Muscle of leg (tissue), 11 donors: ENCODE measurements around the gene PGK1. TPM values are rescaled to one million over a fixed set of nuclear protein-coding genes. Genes with fewer than 3 reads are reported as not detected.
"Not testable (repeated sequence)": the region's sequence is repeated elsewhere in the genome, so short reads cannot be mapped to it uniquely, and the experiment has no call there.

Source experiments
- DNase-seq: peaks from one replicate; pipeline ENCODE4 v3.0.0; 2013
- H3K27ac ChIP-seq: one replicate; pipeline ENCODE4 v1.5.1; 2013; ENCODE audit warnings: mild to moderate bottlenecking, low read length, control low read depth
- H3K27me3 ChIP-seq: one replicate; pipeline ENCODE4 v1.6.1; 2013; ENCODE audit warnings: low read length; ENCODE audit not compliant: control insufficient read depth, insufficient read depth
- H3K36me3 ChIP-seq: one replicate; pipeline ENCODE4 v1.6.1; 2013; ENCODE audit warnings: low read length; ENCODE audit not compliant: control insufficient read depth, insufficient read depth
- H3K4me1 ChIP-seq: one replicate; pipeline ENCODE4 v1.6.1; 2013; ENCODE audit warnings: low read length; ENCODE audit not compliant: control insufficient read depth, insufficient read depth
- H3K4me3 ChIP-seq: one replicate; pipeline ENCODE4 v1.5.1; 2013; ENCODE audit warnings: low read length, control low read depth
- H3K9me3 ChIP-seq: replicated peaks from 2 replicates; pipeline ENCODE4 v1.6.1; 2013; ENCODE audit warnings: low read depth, low read length; ENCODE audit not compliant: control insufficient read depth
- WGBS: methylation state at CpG from one replicate; pipeline ENCODE4 v1.1.5; 2013; ENCODE audit warnings: missing lambda C conversion rate; ENCODE audit not compliant: insufficient coverage; 5-methylcytosine and 5-hydroxymethylcytosine counted together
- polyA plus RNA-seq, 8 donors: library from polyadenylated mRNA; unstranded; fragments of 120-200 nt; gene quantifications; one replicate each; pipeline versions ENCODE4 v1.2.1 to v1.2.3, GENCODE V29; 2013; ENCODE audit warnings: inconsistent platforms in 1 of 8, low replicate concordance in 1 of 8; ENCODE audit not compliant: insufficient read length in 8 of 8, insufficient read depth in 1 of 8
- total RNA-seq: library from RNA; stranded (reverse); fragments of 120-200 nt; gene quantifications from one replicate; pipeline ENCODE4 v1.2.4, GENCODE V29; 2013

Gene PGK1
- total and polyA plus RNA-seq, 9 donors = 192 to 300 (median 246) TPM

DNA sequence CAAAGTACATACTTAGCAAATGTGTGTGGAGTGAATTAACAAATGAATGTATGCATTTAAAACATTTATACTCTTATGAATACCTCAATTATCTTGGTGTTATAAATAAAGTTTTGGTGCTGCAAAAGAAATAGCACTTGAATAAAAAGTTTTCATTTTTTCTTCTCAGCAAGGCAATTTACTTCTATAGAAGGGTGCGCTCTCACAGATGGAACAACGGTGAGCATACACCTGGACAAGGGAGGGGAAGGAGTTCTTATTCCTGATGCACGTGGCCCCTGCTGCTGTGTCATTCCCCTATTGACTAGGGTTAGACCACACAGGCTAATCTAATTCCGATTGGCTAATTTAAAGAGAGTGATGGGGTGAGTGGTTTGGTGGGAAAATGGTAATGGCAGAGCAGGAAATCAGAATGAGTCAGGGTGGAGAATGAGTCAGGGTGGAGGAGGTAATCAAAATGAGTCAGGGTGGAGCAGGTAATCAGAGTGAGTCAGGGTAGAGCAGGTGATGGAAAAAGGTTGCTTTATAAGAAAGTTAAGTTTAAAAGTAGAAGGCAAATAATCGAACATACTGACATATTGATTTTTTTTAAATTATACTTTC lies 28.2 kb upstream of the PGK1 start:
- Histone ChIP-seq H3K4me3 (no peak overlapping the region), H3K27ac (no peak overlapping the region), H3K36me3 (no peaks in the 10 kb centered on the region), H3K27me3 (no peaks in the 10 kb centered on the region), H3K4me1 (no peaks in the 10 kb centered on the region), H3K9me3 (no peaks in the 10 kb centered on the region)
- WGBS = 61% methylated on average over 2 of the region's 5 CpGs
- no peak for DNase-seq

DNA sequence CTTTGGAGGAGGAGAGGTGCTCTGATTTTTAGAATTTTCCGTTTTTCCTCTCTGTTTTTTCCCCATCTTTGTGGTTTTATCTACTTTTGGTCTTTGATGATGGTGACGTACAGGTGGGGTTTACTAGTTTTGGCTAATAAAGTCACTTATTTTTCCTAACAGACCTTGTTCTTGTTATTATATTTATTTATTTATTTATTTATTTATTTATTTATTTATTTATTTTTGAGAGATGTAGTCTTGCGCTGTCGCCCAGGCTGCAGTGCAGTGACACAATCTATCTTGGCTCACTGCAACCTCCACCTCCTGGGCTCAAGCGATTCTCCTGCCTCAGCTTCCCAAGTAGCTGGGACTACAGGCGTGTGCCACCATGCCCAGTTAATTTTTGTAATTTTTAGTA lies 22.6 kb upstream of the PGK1 start:
- H3K27ac ChIP-seq = not testable (repeated sequence)
- WGBS = no CpG with 5 or more reads among the region's 6 CpGs

DNA sequence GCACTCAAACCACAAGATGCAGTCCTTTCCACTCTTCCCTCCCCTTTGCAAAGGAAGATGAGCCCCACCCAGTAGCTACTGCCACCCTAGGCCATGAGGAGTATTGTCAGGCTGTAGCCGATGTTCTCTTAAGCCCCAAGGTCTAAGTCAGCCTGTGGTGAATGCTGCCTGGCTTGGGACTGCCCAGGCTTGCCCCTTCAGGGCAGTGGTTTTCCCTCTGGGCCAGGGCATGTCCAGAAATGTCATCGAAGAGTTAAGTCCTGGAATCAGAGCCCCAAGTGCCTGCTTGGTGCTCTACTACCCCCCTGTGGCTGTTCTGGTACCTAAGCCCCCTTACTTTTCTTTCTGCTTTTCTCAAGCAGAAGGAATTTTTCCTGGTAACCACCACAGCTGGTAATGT lies 11.8 kb upstream of the PGK1 start:
- H3K27me3 ChIP-seq = peaks cover 2% of the 10 kb centered on the region
- H3K4me3 ChIP-seq = no peak overlapping the region
- no peak overlapping the region for H3K27ac ChIP-seq
- no peaks in the 10 kb centered on the region for H3K36me3 ChIP-seq
- DNase-seq = peak; percentile 1
- no peaks in the 10 kb centered on the region for H3K9me3 ChIP-seq
- no peaks in the 10 kb centered on the region for H3K4me1 ChIP-seq
- WGBS = 19% methylated on average over 2 of the region's 2 CpGs

More for the DNA sequence above, 22.6 kb upstream of the PGK1 start:
- not testable (repeated sequence) for H3K27me3 ChIP-seq, DNase-seq, H3K36me3 ChIP-seq, H3K9me3 ChIP-seq, H3K4me1 ChIP-seq, H3K4me3 ChIP-seq

DNA sequence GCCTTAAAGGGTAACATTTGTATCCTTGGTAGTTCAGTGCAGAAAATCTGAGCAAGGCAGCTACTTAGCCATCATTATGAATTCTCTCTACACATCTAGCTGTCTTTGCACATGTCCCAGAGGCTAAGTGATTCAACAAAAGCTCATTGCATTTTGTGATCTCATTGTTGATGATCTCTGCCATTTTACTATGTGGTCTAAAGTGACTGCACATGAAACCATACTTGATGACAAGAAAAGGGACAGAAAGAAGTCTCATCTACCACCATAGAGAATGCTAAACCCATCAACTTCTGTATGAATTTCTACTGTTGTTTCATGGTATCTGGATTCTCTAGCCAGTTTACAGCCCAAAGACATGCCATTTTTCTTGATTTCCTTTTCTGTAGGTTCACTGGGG lies 5.9 kb upstream of the PGK1 start:
- no peak for DNase-seq
- peaks cover 4% of the 10 kb centered on the region for H3K27me3 ChIP-seq
- H3K36me3 ChIP-seq = no peaks in the 10 kb centered on the region
- no peaks in the 10 kb centered on the region for H3K4me1 ChIP-seq
- no peak overlapping the region for H3K4me3 ChIP-seq
- no peaks in the 10 kb centered on the region for H3K9me3 ChIP-seq
- no peak overlapping the region for H3K27ac ChIP-seq

DNA sequence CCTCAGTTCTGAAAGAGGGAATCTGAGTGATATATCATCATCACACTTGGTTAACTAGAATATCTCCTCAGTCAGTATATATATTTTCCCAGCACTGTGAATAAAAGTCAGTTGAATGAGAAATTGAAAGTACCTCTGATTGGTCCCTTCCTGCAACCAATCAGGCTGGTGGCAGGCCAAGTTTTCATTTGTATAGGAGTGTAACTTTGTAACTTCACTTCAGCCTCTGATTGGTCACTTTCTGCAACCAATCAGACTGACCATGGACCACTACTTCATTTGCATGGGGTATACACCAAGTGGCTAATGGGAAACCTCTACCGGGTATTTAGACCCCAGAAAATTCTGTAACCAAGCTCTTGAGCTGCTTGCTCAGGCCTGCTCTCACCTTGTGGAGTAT lies 2.0 kb upstream of the PGK1 start:
- no peaks in the 10 kb centered on the region for H3K36me3 ChIP-seq
- H3K4me1 ChIP-seq = peaks cover 5% of the 10 kb centered on the region
- peaks cover 4% of the 10 kb centered on the region for H3K27me3 ChIP-seq
- H3K9me3 ChIP-seq = no peaks in the 10 kb centered on the region
- no peak overlapping the region for H3K27ac ChIP-seq
- no peak overlapping the region for H3K4me3 ChIP-seq
- WGBS = no CpG with 5 or more reads among the region's 1 CpG
- DNase-seq = no peak

DNA sequence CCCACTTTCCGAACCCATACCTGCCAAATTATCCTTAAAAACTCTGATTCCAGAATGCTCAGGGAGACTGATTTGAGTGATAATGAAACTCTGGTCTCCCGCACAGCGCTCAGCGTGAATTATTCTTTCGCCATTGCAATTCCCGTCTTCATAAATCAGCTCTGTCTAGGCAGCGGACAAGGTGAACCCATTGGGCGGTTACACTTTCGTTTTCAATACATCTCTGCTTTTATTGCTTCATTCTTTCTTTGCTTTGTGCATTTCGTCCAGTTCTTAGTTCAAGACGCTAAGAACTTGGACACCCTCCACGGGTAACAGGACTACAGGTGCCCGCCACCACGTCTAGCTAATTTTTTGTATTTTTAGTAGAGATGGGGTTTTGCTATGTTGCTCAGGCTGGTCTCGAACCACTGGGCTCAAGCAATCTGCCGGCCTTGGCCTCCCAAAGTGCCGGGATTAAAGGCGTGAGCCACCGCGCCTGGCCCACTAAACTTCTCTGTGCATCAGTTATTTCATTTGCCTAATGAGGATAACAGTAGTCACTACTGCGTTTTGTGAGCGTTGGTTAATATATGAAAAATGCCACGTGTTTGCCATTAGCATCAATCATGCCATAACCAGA lies 936 bp upstream of the PGK1 start:
- 86% methylated on average over 16 of the region's 23 CpGs for WGBS
- Histone ChIP-seq H3K4me3 (peak overlapping the region; percentile 54), H3K36me3 (no peaks in the 10 kb centered on the region), H3K9me3 (no peaks in the 10 kb centered on the region), H3K4me1 (peaks cover 9% of the 10 kb centered on the region), H3K27ac (peak overlapping the region; percentile 97), H3K27me3 (peaks cover 4% of the 10 kb centered on the region)
- DNase-seq = no peak

DNA sequence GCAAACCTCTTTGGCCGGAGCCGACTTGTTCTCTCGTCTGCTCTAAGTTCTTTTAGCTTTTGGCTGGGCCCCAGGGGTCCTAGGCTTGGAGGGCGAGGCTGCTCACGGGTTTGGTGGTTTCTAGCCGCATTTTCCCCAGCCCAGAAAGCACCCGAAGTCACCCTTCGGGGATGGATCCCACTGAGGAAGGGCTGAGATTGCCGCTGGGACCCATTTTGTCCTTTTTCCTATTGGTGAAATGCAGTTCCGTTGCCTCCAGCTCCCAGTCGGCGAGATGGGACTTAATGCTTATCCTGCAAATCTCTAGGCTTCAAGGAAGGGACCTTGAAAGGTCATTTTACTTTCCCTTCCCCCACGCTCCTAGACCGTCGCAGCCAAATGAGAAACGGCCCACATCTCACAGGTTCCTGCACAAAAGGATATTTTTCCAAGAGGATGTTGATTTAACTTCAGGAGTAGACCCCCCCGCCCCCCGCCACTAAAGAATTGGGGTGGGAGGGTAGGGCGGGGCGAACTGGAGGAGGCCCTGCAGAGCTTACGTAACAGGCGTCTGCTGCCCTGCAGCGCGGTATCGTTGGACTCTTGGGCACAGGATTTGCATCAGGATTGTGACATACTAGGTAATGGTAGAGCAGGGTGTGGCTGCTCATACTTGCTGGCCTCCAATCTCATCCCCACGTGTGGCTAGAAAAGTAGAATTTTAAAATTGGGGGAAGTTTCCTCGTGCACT lies 564 bp downstream of the PGK1 start:
- H3K27me3 ChIP-seq = peaks cover 3% of the 10 kb centered on the region
- peaks cover 9% of the 10 kb centered on the region for H3K4me1 ChIP-seq
- DNase-seq = peak; percentile 44
- H3K27ac ChIP-seq = peak overlapping the region; percentile 97
- WGBS = 35% methylated on average over 14 of the region's 27 CpGs
- peak overlapping the region; percentile 76 for H3K4me3 ChIP-seq
- H3K36me3 ChIP-seq = no peaks in the 10 kb centered on the region
- H3K9me3 ChIP-seq = no peaks in the 10 kb centered on the region

DNA sequence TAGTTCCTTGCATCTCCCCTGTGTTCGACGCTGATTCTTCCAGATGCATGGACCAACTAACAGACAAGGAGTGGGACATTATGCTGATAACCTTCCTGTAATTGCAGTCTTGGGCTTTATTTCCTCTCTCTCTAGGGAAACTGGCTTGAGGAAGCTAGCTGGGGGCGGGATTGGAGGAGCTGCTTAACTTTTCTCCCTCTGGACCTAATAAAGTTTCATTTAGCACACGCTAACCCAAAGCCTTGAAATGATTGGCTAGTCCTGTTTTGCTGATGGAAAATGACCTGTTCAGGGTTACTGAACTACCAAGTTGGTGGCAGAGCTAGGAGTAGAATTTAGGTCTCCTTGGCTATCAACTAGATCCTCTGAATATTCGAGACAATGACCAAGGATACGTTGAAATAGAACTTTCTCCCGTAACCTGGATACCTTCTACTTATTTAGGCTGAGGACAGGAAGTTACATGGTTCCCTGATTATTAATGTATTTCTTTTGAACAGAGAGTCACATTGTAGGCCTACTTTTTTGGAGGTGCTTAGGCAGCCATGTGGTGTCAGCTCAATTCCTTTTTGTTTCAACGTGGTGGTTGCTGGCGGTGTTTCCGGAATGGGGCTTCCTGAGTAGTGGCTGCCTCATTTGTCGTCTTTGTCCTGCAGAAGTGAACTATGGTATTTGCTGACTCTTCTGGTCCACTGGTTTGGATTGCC lies 2.0 kb downstream of the PGK1 start:
- 40% methylated on average over 4 of the region's 11 CpGs for WGBS
- Histone ChIP-seq H3K4me1 (peaks cover 9% of the 10 kb centered on the region), H3K27me3 (peaks cover 2% of the 10 kb centered on the region), H3K9me3 (no peaks in the 10 kb centered on the region), H3K27ac (peak overlapping the region; percentile 97), H3K36me3 (peaks cover 2% of the 10 kb centered on the region), H3K4me3 (peak overlapping the region; percentile 76)
- no peak for DNase-seq

DNA sequence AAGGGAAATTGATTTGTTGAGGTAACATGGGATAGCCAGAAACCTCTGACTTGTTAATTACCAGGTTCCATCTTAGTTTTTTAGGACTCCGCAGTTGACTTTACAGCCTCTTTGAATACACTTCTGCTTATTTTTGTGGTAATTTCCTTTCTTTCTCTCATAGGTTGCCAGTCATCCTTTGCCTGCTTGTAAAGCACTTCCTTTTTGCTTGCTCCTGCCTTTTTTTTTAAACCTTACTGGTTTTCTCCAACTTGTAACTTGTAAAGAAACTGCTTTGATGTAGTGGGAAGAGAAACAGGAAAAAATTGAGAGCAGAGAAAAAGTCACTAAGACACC lies 2.6 kb downstream of the PGK1 start:
- no CpG with 5 or more reads among the region's 1 CpG for WGBS
- peaks cover 7% of the 10 kb centered on the region for H3K36me3 ChIP-seq
- no peak for DNase-seq
- H3K9me3 ChIP-seq = no peaks in the 10 kb centered on the region
- H3K4me1 ChIP-seq = peaks cover 9% of the 10 kb centered on the region
- H3K27ac ChIP-seq = peak overlapping the region; percentile 25
- H3K27me3 ChIP-seq = peaks cover 2% of the 10 kb centered on the region
- H3K4me3 ChIP-seq = no peak overlapping the region

DNA sequence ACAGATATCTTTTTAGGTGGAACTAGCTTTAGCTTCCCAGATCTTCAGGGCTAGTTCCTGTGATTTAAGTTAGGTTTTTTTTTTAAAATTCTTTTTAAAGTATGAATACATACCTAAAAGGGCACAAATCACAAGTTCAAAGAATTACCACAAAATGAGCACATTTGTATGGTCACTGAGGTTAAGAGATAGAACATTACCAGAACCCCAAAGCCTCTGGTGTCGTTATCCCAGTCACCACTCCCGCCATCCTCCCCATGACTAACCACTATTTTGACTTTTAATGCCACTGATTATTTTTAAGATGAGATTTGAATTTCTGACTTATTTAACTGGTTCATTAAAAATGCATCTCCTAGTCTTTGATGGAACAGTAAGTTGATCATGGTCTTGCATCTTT lies 5.4 kb downstream of the PGK1 start:
- H3K4me1 ChIP-seq = peaks cover 9% of the 10 kb centered on the region
- no peak for DNase-seq
- H3K27ac ChIP-seq = no peak overlapping the region
- peaks cover 19% of the 10 kb centered on the region for H3K36me3 ChIP-seq
- H3K27me3 ChIP-seq = no peaks in the 10 kb centered on the region
- no peak overlapping the region for H3K4me3 ChIP-seq
- H3K9me3 ChIP-seq = no peaks in the 10 kb centered on the region
- WGBS = no CpG with 5 or more reads among the region's 2 CpGs
